HepG2 (cell line): ENCODE data around the gene POLR3E. TPM values are rescaled to one million over a fixed set of nuclear protein-coding genes. Genes with fewer than 3 reads are reported as not detected.

Source experiments
- ATAC-seq: fragments of 200-7000 bp; cut with Tn5 transposase; 3 replicates; pipeline ENCODE4 v1.9.1; 2020; ENCODE audit warnings: mild to moderate bottlenecking, moderate library complexity
- BruUV-seq: library from RNA; stranded (reverse); fragments of 400-500 nt; replicated peaks from 2 replicates; lab custom pipeline; 2021; lab: Mats Ljungman, UMichigan
- CTCF ChIA-PET: fragments of 300-600 bp; formaldehyde crosslinking; extraction: SDS; loops from one replicate; lab custom pipeline; 2021; ENCODE audit warnings: low total read pairs, inconsistent platforms, low intra/inter-chr PET ratio; lab: Yijun Ruan, JAX
- POLR2A ChIA-PET: fragments of 350-600 bp; sonication (Branson Sonifier 250); formaldehyde crosslinking; loops from one replicate; lab custom pipeline; 2020; ENCODE audit warnings: antibody characterized with exemption, inconsistent platforms; lab: Yijun Ruan, JAX
- DNase-seq: peaks from one replicate; pipeline ENCODE4 v3.0.0-alpha.2; 2015; ENCODE audit warnings: low spot score
- FAIRE-seq: peaks from 3 replicates; lab custom pipeline; 2011; peaks lifted over from hg19 to GRCh38; lab: Jason Lieb, UNC
- H2AFZ ChIP-seq: one replicate; pipeline ENCODE4 v1.6.1; 2011; ENCODE audit warnings: low read length, inconsistent platforms
- H3K27ac ChIP-seq: fragments of 300-600 bp; 3 replicates; pipeline ENCODE4 v1.8.0; 2011; ENCODE audit warnings: mixed run types, mild to moderate bottlenecking, mixed read lengths, low read length, inconsistent platforms; ENCODE audit not compliant: insufficient read depth; ENCODE audit errors: extremely low read length
- H3K27me3 ChIP-seq, 2 experiments: fragments of 200-600 bp in 1 of 2; 2 replicates in 1 of 2; 3 replicates in 1 of 2; pipeline versions ENCODE4 v1.6.0 to v1.8.0; 2011; ENCODE audit warnings: low read length in 2 of 2, mild to moderate bottlenecking in 2 of 2, moderate library complexity in 2 of 2, inconsistent platforms in 1 of 2; ENCODE audit not compliant: insufficient read depth in 2 of 2, control insufficient read depth in 1 of 2
- H3K36me3 ChIP-seq, 2 experiments: fragments of 200-600 bp in 1 of 2; replicated peaks in 1 of 2; 2 replicates in 1 of 2; 3 replicates in 1 of 2; pipeline versions ENCODE4 v1.5.1 to v1.8.0; 2011; ENCODE audit warnings: low read length in 2 of 2, inconsistent platforms in 1 of 2; ENCODE audit not compliant: insufficient read depth in 2 of 2, control insufficient read depth in 1 of 2
- H3K4me1 ChIP-seq: 2 replicates; pipeline ENCODE4 v1.5.1; 2012; ENCODE audit warnings: low read length, inconsistent platforms; ENCODE audit not compliant: insufficient read depth
- H3K4me2 ChIP-seq: 2 replicates; pipeline ENCODE4 v1.6.0; 2011; ENCODE audit warnings: low read depth, low read length, inconsistent platforms
- H3K4me3 ChIP-seq, 3 experiments: fragments of 200-600 bp in 1 of 3; sonication (generic), shearing (Covaris generic) in 1 of 3; replicated peaks in 1 of 3; 2 replicates each; pipeline ENCODE4 v1.5.1; 2011 to 2016; ENCODE audit warnings: low read length in 3 of 3, inconsistent platforms in 2 of 3, low read depth in 2 of 3, mild to moderate bottlenecking in 2 of 3, control low read depth in 1 of 3, mixed read lengths in 1 of 3; ENCODE audit not compliant: insufficient read depth in 1 of 3
- H3K79me2 ChIP-seq: one replicate; pipeline ENCODE4 v1.6.1; 2011; ENCODE audit warnings: low read length, inconsistent platforms; ENCODE audit not compliant: insufficient read depth
- H3K9ac ChIP-seq: 2 replicates; pipeline ENCODE4 v1.6.0; 2011; ENCODE audit warnings: mild to moderate bottlenecking, low read depth, low read length, inconsistent platforms; ENCODE audit not compliant: insufficient read depth
- H3K9me3 ChIP-seq: 2 replicates; pipeline ENCODE4 v1.5.1; 2012; ENCODE audit warnings: mild to moderate bottlenecking, low read length
- H4K20me1 ChIP-seq: 2 replicates; pipeline ENCODE4 v1.6.0; 2011; ENCODE audit warnings: inconsistent platforms, mild to moderate bottlenecking, low read length, moderate library complexity; ENCODE audit not compliant: insufficient read depth
- JUN ChIP-seq: sonication (generic); formaldehyde crosslinking; IDR thresholded peaks from 2 replicates; pipeline ENCODE4 v1.4.0; 2020; ENCODE audit warnings: mild to moderate bottlenecking, missing genetic modification reagents
- NFKB2 ChIP-seq: sonication (generic); formaldehyde crosslinking; IDR thresholded peaks from 2 replicates; pipeline ENCODE4 v1.4.0; 2020; ENCODE audit warnings: missing genetic modification reagents, borderline replicate concordance
- PRMT3 ChIP-seq: sonication (generic); formaldehyde crosslinking; IDR thresholded peaks from 2 replicates; pipeline ENCODE4 v1.8.1; 2022; ENCODE audit warnings: low read depth, mild to moderate bottlenecking, moderate library complexity, missing genetic modification reagents, borderline replicate concordance
- SNRNP70 ChIP-seq: fragments of 200-400 bp; formaldehyde crosslinking; IDR thresholded peaks from 2 replicates; pipeline ENCODE4 v1.6.1; 2017; ENCODE audit warnings: mild to moderate bottlenecking, low read depth, low read length, moderate library complexity
- ZFP36 ChIP-seq: fragments of 150-350 bp; IDR thresholded peaks from 2 replicates; pipeline ENCODE4 v1.6.1; 2018; ENCODE audit warnings: borderline replicate concordance, low read length, low read depth; ENCODE audit not compliant: partially characterized antibody
- WGBS: methylation state at CpG from one replicate; pipeline ENCODE4 v1.1.6; 2017; ENCODE audit warnings: low lambda C conversion rate; 5-methylcytosine and 5-hydroxymethylcytosine counted together
- in situ Hi-C: cut with HindIII; loops from 2 replicates; pipeline ENCODE4 v1.10.0; 2017; ENCODE audit warnings: low pct_unique_long_range_greater_than_20kb; ENCODE audit not compliant: extremely low pct_ligation_motif_present
- intact Hi-C: fragments of 100-400 bp; cut with micrococcal nuclease; formaldehyde crosslinking; loops from one replicate; pipeline ENCODE4 v1.10.0; 2022; ENCODE audit not compliant: unreplicated experiment
- polyA plus RNA-seq, 8 experiments: library from polyadenylated mRNA; depleted of rRNA in 3 of 8; stranded (reverse) in 7 of 8; unstranded in 1 of 8; fragments of >200 nt; fragmentation: Illumina TruSeq in 4 of 8; extraction: Trizol in 4 of 8; gene quantifications; 2 replicates each; pipeline versions ENCODE4 v1.2.1 to v1.2.3, GENCODE V29; 2011 to 2016; ENCODE audit warnings: low read depth in 4 of 8, missing spikeins in 1 of 8, mixed read lengths in 1 of 8; ENCODE audit not compliant: insufficient read depth in 1 of 8
- total RNA-seq, 5 experiments: library from RNA; depleted of rRNA; stranded (reverse); fragments of >200 nt; fragmentation: Illumina TruSeq; extraction: Trizol; gene quantifications; 2 replicates each; pipeline ENCODE4 v1.2.3, GENCODE V29; 2016; ENCODE audit warnings: low read depth in 1 of 5
- TF ChIP-seq, protein P1 (sequence below): sonication (generic); formaldehyde crosslinking; IDR thresholded peaks from 2 replicates; pipeline ENCODE4 v1.8.1; 2023; ENCODE audit warnings: missing genetic modification reagents, mild to moderate bottlenecking, borderline replicate concordance
- TF ChIP-seq, protein P2 (sequence below): sonication (generic); formaldehyde crosslinking; IDR thresholded peaks from 2 replicates; pipeline ENCODE4 v1.4.0; 2020; ENCODE audit warnings: missing genetic modification reagents, mild to moderate bottlenecking, borderline replicate concordance
- TF ChIP-seq, protein P3 (sequence below): sonication (generic); formaldehyde crosslinking; IDR thresholded peaks from 2 replicates; pipeline ENCODE4 v1.8.0; 2022; ENCODE audit warnings: missing genetic modification reagents, mild to moderate bottlenecking, inconsistent platforms, borderline replicate concordance
- TF ChIP-seq, protein P4 (sequence below): sonication (generic); formaldehyde crosslinking; IDR thresholded peaks from 2 replicates; pipeline ENCODE4 v1.4.0; 2020; ENCODE audit warnings: missing genetic modification reagents
- TF ChIP-seq, protein P5 (sequence below): sonication (generic); formaldehyde crosslinking; IDR thresholded peaks from 2 replicates; pipeline ENCODE4 v1.8.0; 2022; ENCODE audit warnings: low read depth, missing genetic modification reagents

POLR3E gene
- total and polyA plus RNA-seq, 2 of the 13 experiments (the other 11 are each of a cell fraction or from before 2014, with no cell fraction given), result 135 to 262 TPM

DNA sequence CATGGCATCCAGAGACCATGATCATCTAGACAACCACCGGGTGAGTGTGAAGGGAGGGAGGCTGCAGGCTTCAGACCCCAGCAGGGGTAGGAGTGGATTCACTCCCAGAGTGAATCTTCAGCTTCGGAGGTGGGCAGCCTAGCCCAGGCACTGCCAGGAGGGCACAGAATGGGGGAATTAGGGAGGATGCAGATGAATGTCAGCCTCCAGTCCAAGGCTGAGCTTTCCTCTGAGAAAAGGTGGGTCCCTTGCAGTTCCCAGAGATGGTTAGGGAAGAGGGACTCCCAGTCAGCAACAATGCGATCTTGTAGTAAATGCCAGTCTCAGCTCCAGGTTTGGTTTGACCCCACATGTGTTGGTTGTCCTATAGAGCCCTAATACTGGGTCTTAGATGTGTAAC is 36.7 kb upstream of the POLR3E start:
- Histone ChIP-seq H3K36me3 (peaks cover 44 to 69% of the 10 kb centered on the region in 2 experiments), H2AFZ (no peak overlapping the region), H3K79me2 (no peaks in the 10 kb centered on the region), H3K27ac (no peak overlapping the region), H4K20me1 (no peaks in the 10 kb centered on the region), H3K9me3 (no peaks in the 10 kb centered on the region), H3K4me2 (no peak overlapping the region), H3K4me1 (no peaks in the 10 kb centered on the region), H3K4me3 (no peak overlapping the region), H3K9ac (no peak overlapping the region), H3K27me3 (no peaks in the 10 kb centered on the region)
- in situ Hi-C loops, result no loop called here
- WGBS, result 100% methylated on average over 3 of the region's 3 CpGs
- POLR2A ChIA-PET, result interaction anchor here (1.0 kb wide), 1 partner anchor 27 kb away, joined by 3 read pairs; no protein-coding TSS in a partner anchor
- CTCF ChIA-PET, result no interaction called here
- no TSS peak for BruUV-seq
- FAIRE-seq (no peak), DNase-seq (no peak), ATAC-seq (no peak)
- intact Hi-C loops, result no loop called here
- TF ChIP-seq NFKB2, result no peak
- TF ChIP-seq, protein P1, sequence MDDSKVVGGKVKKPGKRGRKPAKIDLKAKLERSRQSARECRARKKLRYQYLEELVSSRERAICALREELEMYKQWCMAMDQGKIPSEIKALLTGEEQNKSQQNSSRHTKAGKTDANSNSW, result no peak
- TF ChIP-seq, protein P2, sequence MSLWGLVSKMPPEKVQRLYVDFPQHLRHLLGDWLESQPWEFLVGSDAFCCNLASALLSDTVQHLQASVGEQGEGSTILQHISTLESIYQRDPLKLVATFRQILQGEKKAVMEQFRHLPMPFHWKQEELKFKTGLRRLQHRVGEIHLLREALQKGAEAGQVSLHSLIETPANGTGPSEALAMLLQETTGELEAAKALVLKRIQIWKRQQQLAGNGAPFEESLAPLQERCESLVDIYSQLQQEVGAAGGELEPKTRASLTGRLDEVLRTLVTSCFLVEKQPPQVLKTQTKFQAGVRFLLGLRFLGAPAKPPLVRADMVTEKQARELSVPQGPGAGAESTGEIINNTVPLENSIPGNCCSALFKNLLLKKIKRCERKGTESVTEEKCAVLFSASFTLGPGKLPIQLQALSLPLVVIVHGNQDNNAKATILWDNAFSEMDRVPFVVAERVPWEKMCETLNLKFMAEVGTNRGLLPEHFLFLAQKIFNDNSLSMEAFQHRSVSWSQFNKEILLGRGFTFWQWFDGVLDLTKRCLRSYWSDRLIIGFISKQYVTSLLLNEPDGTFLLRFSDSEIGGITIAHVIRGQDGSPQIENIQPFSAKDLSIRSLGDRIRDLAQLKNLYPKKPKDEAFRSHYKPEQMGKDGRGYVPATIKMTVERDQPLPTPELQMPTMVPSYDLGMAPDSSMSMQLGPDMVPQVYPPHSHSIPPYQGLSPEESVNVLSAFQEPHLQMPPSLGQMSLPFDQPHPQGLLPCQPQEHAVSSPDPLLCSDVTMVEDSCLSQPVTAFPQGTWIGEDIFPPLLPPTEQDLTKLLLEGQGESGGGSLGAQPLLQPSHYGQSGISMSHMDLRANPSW (CRISPR knock-in tag), result no peak
- no peak for TF ChIP-seq ZFP36
- TF ChIP-seq, protein P3, sequence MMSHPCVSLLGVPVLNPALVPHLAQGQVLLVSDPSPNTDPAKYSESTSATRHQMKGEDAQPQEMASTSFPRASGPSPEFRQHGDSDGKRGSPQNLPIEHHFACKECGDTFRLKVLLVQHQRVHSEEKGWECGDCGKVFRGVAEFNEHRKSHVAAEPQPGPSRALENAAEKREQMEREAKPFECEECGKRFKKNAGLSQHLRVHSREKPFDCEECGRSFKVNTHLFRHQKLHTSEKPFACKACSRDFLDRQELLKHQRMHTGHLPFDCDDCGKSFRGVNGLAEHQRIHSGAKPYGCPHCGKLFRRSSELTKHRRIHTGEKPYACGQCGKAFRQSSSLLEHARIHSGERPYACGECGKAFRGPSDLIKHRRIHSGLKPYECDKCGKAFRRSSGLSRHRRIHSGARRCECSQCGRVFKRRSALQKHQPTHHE (CRISPR knock-in tag), result no peak
- no peak for TF ChIP-seq SNRNP70
- TF ChIP-seq JUN, result no peak
- TF ChIP-seq, protein P4, sequence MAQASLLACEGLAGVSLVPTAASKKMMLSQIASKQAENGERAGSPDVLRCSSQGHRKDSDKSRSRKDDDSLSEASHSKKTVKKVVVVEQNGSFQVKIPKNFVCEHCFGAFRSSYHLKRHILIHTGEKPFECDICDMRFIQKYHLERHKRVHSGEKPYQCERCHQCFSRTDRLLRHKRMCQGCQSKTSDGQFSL, result no peak
- TF ChIP-seq, protein P5, sequence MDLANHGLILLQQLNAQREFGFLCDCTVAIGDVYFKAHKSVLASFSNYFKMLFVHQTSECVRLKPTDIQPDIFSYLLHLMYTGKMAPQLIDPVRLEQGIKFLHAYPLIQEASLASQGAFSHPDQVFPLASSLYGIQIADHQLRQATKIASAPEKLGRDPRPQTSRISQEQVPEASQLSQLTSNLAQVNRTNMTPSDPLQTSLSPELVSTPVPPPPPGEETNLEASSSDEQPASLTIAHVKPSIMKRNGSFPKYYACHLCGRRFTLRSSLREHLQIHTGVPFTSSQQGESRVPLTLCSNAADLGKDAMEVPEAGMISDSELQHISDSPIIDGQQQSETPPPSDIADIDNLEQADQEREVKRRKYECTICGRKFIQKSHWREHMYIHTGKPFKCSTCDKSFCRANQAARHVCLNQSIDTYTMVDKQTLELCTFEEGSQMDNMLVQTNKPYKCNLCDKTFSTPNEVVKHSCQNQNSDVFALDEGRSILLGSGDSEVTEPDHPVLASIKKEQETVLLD (CRISPR knock-in tag), result no peak
- TF ChIP-seq PRMT3, result no peak
